Neural progenitor cell (in vitro differentiated cells): ENCODE measurements around the gene PCNX3.

ENCODE experiments used
- EZH2phosphoT487 ChIP-seq: fragments of 200-600 bp; sonication (generic); IDR thresholded peaks from 2 replicates; pipeline ENCODE4 v1.6.1; 2017; ENCODE audit warnings: antibody characterized with exemption
- TF ChIP-seq, protein P1 (sequence below): fragments of 200-600 bp; sonication (generic); IDR thresholded peaks from 2 replicates; pipeline ENCODE4 v1.5.1; 2017; ENCODE audit warnings: antibody characterized with exemption, mild to moderate bottlenecking

DNA sequence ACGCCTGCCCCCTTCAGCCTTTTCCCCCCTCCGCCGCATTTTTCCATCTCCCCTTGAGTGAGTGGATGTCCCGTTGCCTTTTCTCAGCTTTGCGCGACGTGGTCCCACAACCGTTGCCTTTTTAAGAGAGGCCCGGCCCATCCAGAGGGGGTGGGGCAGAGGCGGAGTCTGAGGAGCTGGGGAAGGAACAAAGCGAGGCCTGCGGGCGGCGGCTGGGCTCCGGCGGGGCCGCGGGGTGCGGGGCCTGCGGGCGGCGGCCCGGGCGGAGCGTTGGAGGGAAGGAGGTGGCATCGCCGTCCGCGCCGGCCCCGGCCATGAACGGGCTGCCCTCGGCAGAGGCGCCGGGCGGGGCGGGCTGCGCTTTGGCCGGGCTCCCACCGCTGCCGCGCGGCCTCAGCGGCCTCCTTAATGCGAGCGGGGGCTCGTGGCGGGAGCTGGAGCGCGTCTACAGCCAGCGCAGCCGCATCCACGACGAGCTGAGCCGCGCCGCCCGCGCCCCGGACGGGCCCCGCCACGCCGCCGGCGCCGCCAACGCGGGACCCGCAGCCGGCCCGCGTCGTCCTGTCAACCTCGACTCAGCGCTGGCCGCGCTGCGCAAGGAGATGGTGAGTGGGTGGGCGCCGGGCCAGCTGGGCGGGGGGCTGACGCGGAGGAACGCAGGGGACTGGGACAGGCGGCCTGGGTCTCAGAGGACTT, 43.1 kb upstream of the PCNX3 start, which contains the start of gene FAM89B:
- no peak for TF ChIP-seq EZH2phosphoT487
- TF ChIP-seq, protein P1, sequence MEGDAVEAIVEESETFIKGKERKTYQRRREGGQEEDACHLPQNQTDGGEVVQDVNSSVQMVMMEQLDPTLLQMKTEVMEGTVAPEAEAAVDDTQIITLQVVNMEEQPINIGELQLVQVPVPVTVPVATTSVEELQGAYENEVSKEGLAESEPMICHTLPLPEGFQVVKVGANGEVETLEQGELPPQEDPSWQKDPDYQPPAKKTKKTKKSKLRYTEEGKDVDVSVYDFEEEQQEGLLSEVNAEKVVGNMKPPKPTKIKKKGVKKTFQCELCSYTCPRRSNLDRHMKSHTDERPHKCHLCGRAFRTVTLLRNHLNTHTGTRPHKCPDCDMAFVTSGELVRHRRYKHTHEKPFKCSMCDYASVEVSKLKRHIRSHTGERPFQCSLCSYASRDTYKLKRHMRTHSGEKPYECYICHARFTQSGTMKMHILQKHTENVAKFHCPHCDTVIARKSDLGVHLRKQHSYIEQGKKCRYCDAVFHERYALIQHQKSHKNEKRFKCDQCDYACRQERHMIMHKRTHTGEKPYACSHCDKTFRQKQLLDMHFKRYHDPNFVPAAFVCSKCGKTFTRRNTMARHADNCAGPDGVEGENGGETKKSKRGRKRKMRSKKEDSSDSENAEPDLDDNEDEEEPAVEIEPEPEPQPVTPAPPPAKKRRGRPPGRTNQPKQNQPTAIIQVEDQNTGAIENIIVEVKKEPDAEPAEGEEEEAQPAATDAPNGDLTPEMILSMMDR = no peak
